Activated T-helper 1 cell treated with anti-CD3 and anti-CD28 coated beads, Interleukin-12 subunit alpha, Interleukin-12 subunit beta, Interleukin-2, Interleukin-4 antibody, amounts not matched to agents 30 ng/mL and 10 ng/mL and 1 ng/mL, durations not matched to agents 14 hours and 24 hours and 36 hours (primary cell): ENCODE measurements around the gene METTL14. TPM values are rescaled to one million over a fixed set of nuclear protein-coding genes. Genes with fewer than 3 reads are reported as not detected.

Source experiments
- DNase-seq: peaks from one replicate; pipeline ENCODE4 v3.0.0; 2021; ENCODE audit warnings: low spot score
- H3K27ac Mint-ChIP-seq: one replicate; pipeline ENCODE4 v1.8.0; 2021; ENCODE audit warnings: mild to moderate bottlenecking, mixed read lengths
- H3K27me3 Mint-ChIP-seq: one replicate; pipeline ENCODE4 v1.8.0; 2022; ENCODE audit warnings: mild to moderate bottlenecking, moderate library complexity, mixed read lengths; ENCODE audit not compliant: insufficient read depth
- H3K36me3 Mint-ChIP-seq: one replicate; pipeline ENCODE4 v1.8.0; 2021; ENCODE audit warnings: low read depth, mixed read lengths
- H3K4me1 Mint-ChIP-seq: one replicate; pipeline ENCODE4 v1.8.0; 2021; ENCODE audit warnings: low read depth, mixed read lengths
- H3K4me3 Mint-ChIP-seq: one replicate; pipeline ENCODE4 v1.8.0; 2021; ENCODE audit warnings: mild to moderate bottlenecking, moderate library complexity, mixed read lengths
- H3K9me3 Mint-ChIP-seq: one replicate; pipeline ENCODE4 v1.8.0; 2021; ENCODE audit warnings: mixed read lengths
- intact Hi-C: fragments of 100-400 bp; cut with micrococcal nuclease; formaldehyde crosslinking; loops from one replicate; pipeline ENCODE4 v1.15.1; 2024
- total RNA-seq: library from RNA; stranded (reverse); gene quantifications from 2 replicates; pipeline ENCODE4 v1.2.3, GENCODE V29; 2022

Gene METTL14
- total RNA-seq, 1 donor from 2014 or later, result 44.6 TPM

- intact Hi-C loops, result no loop called here
- Mint-ChIP-seq H3K9me3 (no peaks in the 10 kb centered on the region), H3K27ac (no peak overlapping the region), H3K4me3 (no peak overlapping the region), H3K36me3 (peaks cover 35% of the 10 kb centered on the region), H3K4me1 (peaks cover 15% of the 10 kb centered on the region), H3K27me3 (no peaks in the 10 kb centered on the region)
- DNase-seq, result no peak
These were observed 70.4 kb downstream of the METTL14 start for GRCh38 chr4:118755438-118756226.

DNA sequence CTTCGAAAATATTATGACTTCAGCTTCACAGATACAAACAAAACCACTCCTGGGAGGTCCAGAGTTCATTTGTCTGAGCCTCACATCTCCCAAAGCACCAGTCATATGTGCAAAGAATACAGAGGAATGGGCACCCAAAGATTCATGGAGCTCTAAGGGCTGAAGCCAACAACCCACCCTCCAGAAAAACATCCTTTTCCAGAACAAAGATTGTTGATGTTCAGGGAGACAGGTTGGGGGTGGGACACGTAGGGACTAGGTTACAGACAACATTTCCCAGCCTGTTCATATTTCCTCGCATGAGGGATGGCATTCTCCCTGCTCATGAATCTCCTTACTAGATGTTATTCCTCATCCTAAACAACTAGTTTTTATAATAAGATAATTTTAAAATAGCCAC is 71.2 kb downstream of the METTL14 start:
- Mint-ChIP-seq H3K27me3 (no peaks in the 10 kb centered on the region), H3K36me3 (peaks cover 34% of the 10 kb centered on the region), H3K9me3 (no peaks in the 10 kb centered on the region), H3K27ac (no peak overlapping the region), H3K4me1 (peaks cover 15% of the 10 kb centered on the region), H3K4me3 (no peak overlapping the region)
- no peak for DNase-seq
- intact Hi-C loops, result no loop called here

DNA sequence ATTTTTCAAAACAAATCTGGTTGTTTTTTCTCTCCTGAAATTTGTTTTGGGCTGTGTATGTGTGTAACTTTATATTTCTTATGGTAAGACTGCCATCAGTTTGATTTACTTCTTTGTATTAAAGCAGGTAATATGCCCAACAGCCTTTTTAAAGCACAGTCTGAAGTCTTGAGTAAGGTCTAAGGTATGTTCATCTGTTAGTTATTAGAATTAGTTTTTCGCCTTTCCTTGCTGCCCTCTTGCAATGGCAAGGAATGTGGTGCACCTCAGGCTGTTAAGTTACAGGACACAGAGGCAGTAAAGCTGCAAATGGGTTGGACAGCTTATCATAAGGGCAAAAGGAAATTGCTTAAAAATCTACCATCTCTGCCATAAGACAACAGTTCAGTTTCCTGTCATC is 71.8 kb downstream of the METTL14 start:
- intact Hi-C loops, result no loop called here
- Mint-ChIP-seq H3K4me1 (peaks cover 15% of the 10 kb centered on the region), H3K36me3 (peaks cover 32% of the 10 kb centered on the region), H3K4me3 (no peak overlapping the region), H3K27me3 (no peaks in the 10 kb centered on the region), H3K27ac (no peak overlapping the region), H3K9me3 (no peaks in the 10 kb centered on the region)
- no peak for DNase-seq

- H3K36me3 Mint-ChIP-seq, result peaks cover 34% of the 10 kb centered on the region
- H3K27me3 Mint-ChIP-seq, result no peaks in the 10 kb centered on the region
- intact Hi-C loops, result no loop called here
- no peak for DNase-seq
- H3K4me1 Mint-ChIP-seq, result peaks cover 15% of the 10 kb centered on the region
- no peak overlapping the region for H3K27ac Mint-ChIP-seq
- no peak overlapping the region for H3K4me3 Mint-ChIP-seq
- H3K9me3 Mint-ChIP-seq, result no peaks in the 10 kb centered on the region
These were observed 72.6 kb downstream of the METTL14 start for GRCh38 chr4:118757761-118758251.

GRCh38 chr4:118758293-118758692 is 73.1 kb downstream of the METTL14 start:
- intact Hi-C loops, result no loop called here
- H3K36me3 Mint-ChIP-seq, result peaks cover 35% of the 10 kb centered on the region
- no peak overlapping the region for H3K4me3 Mint-ChIP-seq
- no peak overlapping the region for H3K27ac Mint-ChIP-seq
- no peaks in the 10 kb centered on the region for H3K27me3 Mint-ChIP-seq
- peaks cover 15% of the 10 kb centered on the region for H3K4me1 Mint-ChIP-seq
- no peak for DNase-seq
- no peaks in the 10 kb centered on the region for H3K9me3 Mint-ChIP-seq

DNA sequence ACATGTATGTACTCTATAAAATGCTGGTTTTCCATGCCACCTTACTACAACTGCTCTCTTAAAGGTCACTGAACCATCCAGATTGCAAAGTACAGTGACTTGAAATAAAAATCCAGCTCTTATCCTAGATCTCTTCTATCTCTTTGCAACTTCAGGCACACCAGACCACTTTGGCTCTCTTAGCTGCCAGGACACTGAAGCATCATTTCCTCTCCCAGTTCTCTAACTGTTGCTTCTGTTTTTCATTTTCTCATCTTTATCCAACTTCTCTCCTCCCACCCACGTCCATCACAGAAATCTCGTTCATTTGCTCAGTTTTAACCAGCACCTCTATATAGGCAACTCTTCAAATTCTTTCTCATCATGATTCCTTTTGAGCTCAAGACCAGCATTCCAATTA is 74.3 kb downstream of the METTL14 start:
- H3K4me3 Mint-ChIP-seq, result no peak overlapping the region
- H3K9me3 Mint-ChIP-seq, result no peaks in the 10 kb centered on the region
- peaks cover 15% of the 10 kb centered on the region for H3K4me1 Mint-ChIP-seq
- no peaks in the 10 kb centered on the region for H3K27me3 Mint-ChIP-seq
- H3K36me3 Mint-ChIP-seq, result peaks cover 41% of the 10 kb centered on the region
- no peak overlapping the region for H3K27ac Mint-ChIP-seq
- intact Hi-C loops, result no loop called here
- no peak for DNase-seq

- peaks cover 41% of the 10 kb centered on the region for H3K36me3 Mint-ChIP-seq
These were observed 74.9 kb downstream of the METTL14 start for GRCh38 chr4:118760092-118760491.

GRCh38 chr4:118760493-118760892 is 75.3 kb downstream of the METTL14 start:
- intact Hi-C loops, result no loop called here
- no peak for DNase-seq
- Mint-ChIP-seq H3K4me3 (no peak overlapping the region), H3K4me1 (peaks cover 15% of the 10 kb centered on the region), H3K36me3 (peaks cover 44% of the 10 kb centered on the region), H3K9me3 (no peaks in the 10 kb centered on the region), H3K27me3 (no peaks in the 10 kb centered on the region), H3K27ac (no peak overlapping the region)

More at GRCh38 chr4:118760092-118760491, 74.9 kb downstream of the METTL14 start:
- DNase-seq, result no peak
- Mint-ChIP-seq H3K9me3 (no peaks in the 10 kb centered on the region), H3K27me3 (no peaks in the 10 kb centered on the region), H3K27ac (no peak overlapping the region), H3K4me1 (peaks cover 15% of the 10 kb centered on the region), H3K4me3 (no peak overlapping the region)
- intact Hi-C loops, result no loop called here

GRCh38 chr4:118761397-118762016 is 76.3 kb downstream of the METTL14 start:
- no peaks in the 10 kb centered on the region for H3K27me3 Mint-ChIP-seq
- H3K27ac Mint-ChIP-seq, result no peak overlapping the region
- peaks cover 40% of the 10 kb centered on the region for H3K36me3 Mint-ChIP-seq
- DNase-seq, result no peak
- intact Hi-C loops, result no loop called here
- no peaks in the 10 kb centered on the region for H3K9me3 Mint-ChIP-seq
- H3K4me1 Mint-ChIP-seq, result peaks cover 15% of the 10 kb centered on the region
- no peak overlapping the region for H3K4me3 Mint-ChIP-seq

- Mint-ChIP-seq H3K36me3 (peaks cover 43% of the 10 kb centered on the region), H3K4me3 (no peak overlapping the region), H3K4me1 (peaks cover 15% of the 10 kb centered on the region), H3K9me3 (no peaks in the 10 kb centered on the region), H3K27ac (no peak overlapping the region), H3K27me3 (no peaks in the 10 kb centered on the region)
- intact Hi-C loops, result no loop called here
- DNase-seq, result no peak
These were observed 77.0 kb downstream of the METTL14 start for GRCh38 chr4:118762155-118762554.

- Mint-ChIP-seq H3K36me3 (peaks cover 43% of the 10 kb centered on the region), H3K4me1 (peaks cover 15% of the 10 kb centered on the region)
- intact Hi-C loops, result no loop called here
These were observed 77.7 kb downstream of the METTL14 start for GRCh38 chr4:118762730-118763477.

More at GRCh38 chr4:118762730-118763477, 77.7 kb downstream of the METTL14 start:
- Mint-ChIP-seq H3K27ac (no peak overlapping the region), H3K4me3 (no peak overlapping the region), H3K27me3 (no peaks in the 10 kb centered on the region), H3K9me3 (no peaks in the 10 kb centered on the region)
- no peak for DNase-seq
